Activated T-cell treated with anti-CD3 and anti-CD28 coated beads for 48 hours (primary cell): ENCODE results near the gene SCARF2.
A peak's percentile ranks its signal among the peaks of the same experiment; 100 is the strongest.

Experiments
- DNase-seq: peaks from one replicate; pipeline ENCODE4 v3.0.0-alpha.2; 2020; ENCODE audit warnings: low read depth

Gene SCARF2

GRCh38 chr22:20440637-20441591 is 3.3 kb upstream of the SCARF2 start:
- no peak for DNase-seq

GRCh38 chr22:20439928-20440575 is 2.4 kb upstream of the SCARF2 start:
- DNase-seq = no peak

GRCh38 chr22:20439556-20439927 is 1.9 kb upstream of the SCARF2 start:
- DNase-seq = no peak

GRCh38 chr22:20438678-20439492 is 1.3 kb upstream of the SCARF2 start:
- no peak for DNase-seq

- no peak for DNase-seq
These were observed 727 bp upstream of the SCARF2 start for GRCh38 chr22:20438427-20438677.

GRCh38 chr22:20436768-20437612 is 635 bp downstream of the SCARF2 start:
- DNase-seq = no peak

GRCh38 chr22:20436307-20436767 is 1.3 kb downstream of the SCARF2 start:
- DNase-seq = no peak

- no peak for DNase-seq
These were observed 2.0 kb downstream of the SCARF2 start for GRCh38 chr22:20435436-20436306.

GRCh38 chr22:20434773-20435172 is 2.9 kb downstream of the SCARF2 start:
- no peak for DNase-seq

GRCh38 chr22:20434264-20434751 is 3.3 kb downstream of the SCARF2 start:
- no peak for DNase-seq

- DNase-seq = no peak
These were observed 3.9 kb downstream of the SCARF2 start for GRCh38 chr22:20433686-20434241.

GRCh38 chr22:20433191-20433590 is 4.4 kb downstream of the SCARF2 start:
- DNase-seq = no peak

GRCh38 chr22:20432244-20432686 is 5.4 kb downstream of the SCARF2 start:
- no peak for DNase-seq

- DNase-seq = no peak
These were observed 6.0 kb downstream of the SCARF2 start for GRCh38 chr22:20431511-20432192.

GRCh38 chr22:20430720-20431510 is 6.7 kb downstream of the SCARF2 start:
- DNase-seq = peak; percentile 65

GRCh38 chr22:20430101-20430719 is 7.4 kb downstream of the SCARF2 start:
- no peak for DNase-seq

GRCh38 chr22:20429254-20430100 is 8.1 kb downstream of the SCARF2 start:
- DNase-seq = peak; percentile 72
